Astrocyte of the cerebellum (primary cell): ENCODE measurements around the gene INTS2.
A peak's percentile ranks its signal among the peaks of the same experiment; 100 is the strongest.

ENCODE experiments used
- DNase-seq: peaks from one replicate; pipeline ENCODE4 v3.0.0-alpha.2; 2011; ENCODE audit warnings: low read depth
- H3K4me3 ChIP-seq: 2 replicates; pipeline ENCODE4 v1.5.1; 2011; ENCODE audit warnings: mild to moderate bottlenecking, low read depth, low read length, moderate library complexity
- CTCF ChIP-seq: IDR thresholded peaks from 2 replicates; pipeline ENCODE4 v1.5.1; 2012; ENCODE audit warnings: low read length, low read depth, moderate library complexity, mild to moderate bottlenecking; ENCODE audit errors: missing control alignments
- in situ Hi-C: cut with HindIII; loops from 2 replicates; pipeline ENCODE4 v1.10.0; 2017; ENCODE audit warnings: low sequenced_read_pairs

Gene INTS2

GRCh38 chr17:61927208-61928100 lies at the start of gene INTS2:
Gene INTS2 (minus strand): TSS chr17:61927982. CDS start chr17:61926644, 1,338 bp downstream.
- peak; percentile 90 for DNase-seq
- in situ Hi-C loops = no loop called here
- no peak for TF ChIP-seq CTCF
- peak within 1 kb of the TSS; percentile 81 for H3K4me3 ChIP-seq

GRCh38 chr17:61974115-61974514 lies 46.3 kb upstream of the INTS2 start:
- no peak for TF ChIP-seq CTCF
- in situ Hi-C loops = no loop called here
- H3K4me3 ChIP-seq = no peak overlapping the region
- no peak for DNase-seq

- DNase-seq = no peak
- in situ Hi-C loops = no loop called here
- H3K4me3 ChIP-seq = no peak overlapping the region
- TF ChIP-seq CTCF = no peak
These were observed 44.5 kb upstream of the INTS2 start for GRCh38 chr17:61972311-61972710.

GRCh38 chr17:61970030-61970429 lies 42.2 kb upstream of the INTS2 start:
- in situ Hi-C loops = no loop called here
- no peak overlapping the region for H3K4me3 ChIP-seq
- no peak for TF ChIP-seq CTCF
- no peak for DNase-seq

GRCh38 chr17:61968757-61969156 lies 41.0 kb upstream of the INTS2 start:
- no peak for TF ChIP-seq CTCF
- in situ Hi-C loops = no loop called here
- no peak for DNase-seq
- no peak overlapping the region for H3K4me3 ChIP-seq

GRCh38 chr17:61967729-61968128 lies 39.9 kb upstream of the INTS2 start:
- no peak for DNase-seq
- in situ Hi-C loops = no loop called here
- no peak for TF ChIP-seq CTCF
- no peak overlapping the region for H3K4me3 ChIP-seq
